Stimulated activated CD8-positive, alpha-beta memory T cell treated with anti-CD3 and anti-CD28 coated beads, Interleukin-4, amount 100 ng/mL, for 24 hours (primary cell): Measurements from ENCODE around the gene YY1.
A peak's percentile ranks its signal among the peaks of the same experiment; 100 is the strongest.
"Not testable (repeated sequence)": the region's sequence is repeated elsewhere in the genome, so short reads cannot be mapped to it uniquely, and the experiment has no call there.

Experiments
- DNase-seq: peaks from one replicate; pipeline ENCODE4 v3.0.0-alpha.2; 2020; ENCODE audit warnings: low read depth

The YY1 gene

GRCh38 chr14:100296106-100296651 lies 57.2 kb downstream of the YY1 start:
- DNase-seq = no peak

- DNase-seq = not testable (repeated sequence)
These were observed 57.8 kb downstream of the YY1 start for GRCh38 chr14:100296729-100297128.

GRCh38 chr14:100297320-100298300 lies 58.7 kb downstream of the YY1 start:
- no peak for DNase-seq

GRCh38 chr14:100298551-100299237 lies 59.8 kb downstream of the YY1 start:
- DNase-seq = no peak

GRCh38 chr14:100299238-100299560 lies 60.3 kb downstream of the YY1 start:
- no peak for DNase-seq

- DNase-seq = no peak
These were observed 63.7 kb downstream of the YY1 start for GRCh38 chr14:100302616-100303015.

- no peak for DNase-seq
These were observed 64.2 kb downstream of the YY1 start for GRCh38 chr14:100303179-100303578.

- DNase-seq = no peak
These were observed 65.0 kb downstream of the YY1 start for GRCh38 chr14:100303925-100304324.

- DNase-seq = no peak
These were observed 65.9 kb downstream of the YY1 start for GRCh38 chr14:100304825-100305323.

GRCh38 chr14:100305324-100306100 lies 66.6 kb downstream of the YY1 start:
- peak; percentile 48 for DNase-seq

GRCh38 chr14:100306101-100306997 lies 67.4 kb downstream of the YY1 start, which contains the start of gene SLC25A29:
Gene SLC25A29, minus strand, starts transcription at chr14:100306444. Its CDS starts 212 bp downstream, at chr14:100306232.
- peak; percentile 76 for DNase-seq

- no peak for DNase-seq
These were observed 68.2 kb downstream of the YY1 start for GRCh38 chr14:100306998-100307765.

GRCh38 chr14:100307766-100308426 lies 69.0 kb downstream of the YY1 start:
- no peak for DNase-seq

GRCh38 chr14:100308427-100308792 lies 69.5 kb downstream of the YY1 start:
- not testable (repeated sequence) for DNase-seq

- no peak for DNase-seq
These were observed 70.2 kb downstream of the YY1 start for GRCh38 chr14:100309028-100309737.

GRCh38 chr14:100312110-100312876 lies 73.3 kb downstream of the YY1 start:
- DNase-seq = not testable (repeated sequence)

- no peak for DNase-seq
These were observed 74.0 kb downstream of the YY1 start for GRCh38 chr14:100312877-100313400.
